Ascending aorta (tissue), 2 donors: ENCODE measurements around the gene UBE2L5. TPM values are rescaled to one million over a fixed set of nuclear protein-coding genes. Genes with fewer than 3 reads are reported as not detected.
A peak's percentile ranks its signal among the peaks of the same experiment; 100 is the strongest.

Experiments used
- DNase-seq, 2 donors: peaks; one replicate each; pipeline ENCODE4 v3.0.0-alpha.2; 2019; ENCODE audit warnings: low spot score in 2 of 2
- H3K27ac ChIP-seq, 2 donors: fragments of 200-600 bp; sonication (generic); one replicate each; pipeline ENCODE4 v1.5.1; 2016 to 2017; ENCODE audit warnings: mild to moderate bottlenecking in 1 of 2
- H3K27me3 ChIP-seq: fragments of 200-600 bp; sonication (generic); one replicate; pipeline ENCODE4 v1.5.1; 2017
- H3K36me3 ChIP-seq, 2 donors: fragments of 200-600 bp; sonication (generic); one replicate each; pipeline ENCODE4 v1.5.1; 2016
- H3K4me1 ChIP-seq, 2 donors: fragments of 200-600 bp; sonication (generic); one replicate each; pipeline ENCODE4 v1.5.1; 2016 to 2017; ENCODE audit warnings: mild to moderate bottlenecking in 1 of 2
- H3K4me3 ChIP-seq, 2 donors: fragments of 200-600 bp; sonication (generic); one replicate each; pipeline ENCODE4 v1.5.1; 2016 to 2017; ENCODE audit warnings: mild to moderate bottlenecking in 1 of 2
- H3K9me3 ChIP-seq, 2 donors: fragments of 200-600 bp; sonication (generic); one replicate each; pipeline ENCODE4 v1.5.1; 2016
- CTCF ChIP-seq, 3 experiments: fragments of 200-600 bp in 2 of 3; fragments of 450-650 bp in 1 of 3; sonication (generic) in 2 of 3; IDR thresholded peaks; one replicate each; pipeline ENCODE4 v1.5.1; 2016 to 2019; ENCODE audit warnings: antibody characterized with exemption in 3 of 3, mild to moderate bottlenecking in 1 of 3, moderate library complexity in 1 of 3
- intact Hi-C: fragments of 100-400 bp; cut with DNase I; formaldehyde crosslinking; loops from one replicate; pipeline ENCODE4 v1.15.1; 2023
- total RNA-seq: library from RNA; depleted of rRNA; stranded (reverse); fragments of >200 nt; gene quantifications from one replicate; pipeline ENCODE4 v1.1.0, GENCODE V29; 2016

UBE2L5 gene
- total RNA-seq: not detected

GRCh38 chr13:30422054-30422839 is at the start of gene UBE2L5:
TSS of gene UBE2L5 (plus strand) at chr13:30422493. CDS start at chr13:30427991, 5,498 bp downstream.
- no peaks in the 10 kb centered on the region for H3K36me3 ChIP-seq
- DNase-seq: peak; percentile 10 to 87
- H3K4me1 ChIP-seq: peaks cover 8 to 12% of the 10 kb centered on the region in 2 donors
- TF ChIP-seq CTCF (IDR thresholded peaks at IDR 0.05): no peak
- H3K27me3 ChIP-seq: no peaks in the 10 kb centered on the region
- H3K4me3 ChIP-seq: peak within 1 kb of the TSS; percentile 73 to 75
- no peaks in the 10 kb centered on the region for H3K9me3 ChIP-seq
- intact Hi-C loops: loop anchor here (1.0 to 2.0 kb wide), 4 partner anchors 23 to 741 kb away; partner anchors contain the start of gene USPL1
- H3K27ac ChIP-seq: peak within 1 kb of the TSS; percentile 95 to 98

- Histone ChIP-seq H3K9me3 (no peaks in the 10 kb centered on the region), H3K4me1 (no peaks in the 10 kb centered on the region), H3K27me3 (no peaks in the 10 kb centered on the region), H3K27ac (no peak overlapping the region), H3K4me3 (no peak overlapping the region), H3K36me3 (no peaks in the 10 kb centered on the region)
- intact Hi-C loops: no loop called here
- no peak for DNase-seq
- TF ChIP-seq CTCF (IDR thresholded peaks at IDR 0.05): no peak
Measured at GRCh38 chr13:30373727-30374126, 48.6 kb upstream of the UBE2L5 start.

- Histone ChIP-seq H3K4me3 (no peak overlapping the region), H3K4me1 (no peaks in the 10 kb centered on the region), H3K36me3 (no peaks in the 10 kb centered on the region), H3K9me3 (no peaks in the 10 kb centered on the region), H3K27me3 (no peaks in the 10 kb centered on the region), H3K27ac (no peak overlapping the region)
- TF ChIP-seq CTCF (IDR thresholded peaks at IDR 0.05): no peak
- no peak for DNase-seq
- intact Hi-C loops: no loop called here
Measured at GRCh38 chr13:30375265-30375835, 46.9 kb upstream of the UBE2L5 start.

- TF ChIP-seq CTCF (IDR thresholded peaks at IDR 0.05): no peak
- no peak for DNase-seq
- no peaks in the 10 kb centered on the region for H3K4me1 ChIP-seq
Measured at GRCh38 chr13:30376426-30377311, 45.6 kb upstream of the UBE2L5 start.

GRCh38 chr13:30377312-30377685 is 45.0 kb upstream of the UBE2L5 start:
- H3K27me3 ChIP-seq: no peaks in the 10 kb centered on the region
- no peak for TF ChIP-seq CTCF (IDR thresholded peaks at IDR 0.05)
- no peaks in the 10 kb centered on the region for H3K4me1 ChIP-seq
- no peaks in the 10 kb centered on the region for H3K9me3 ChIP-seq
- H3K27ac ChIP-seq: no peak overlapping the region
- no peak overlapping the region for H3K4me3 ChIP-seq
- intact Hi-C loops: no loop called here
- no peaks in the 10 kb centered on the region for H3K36me3 ChIP-seq
- no peak for DNase-seq

More at GRCh38 chr13:30376426-30377311, 45.6 kb upstream of the UBE2L5 start:
- intact Hi-C loops: no loop called here
- Histone ChIP-seq H3K36me3 (no peaks in the 10 kb centered on the region), H3K27ac (no peak overlapping the region), H3K27me3 (no peaks in the 10 kb centered on the region), H3K9me3 (no peaks in the 10 kb centered on the region), H3K4me3 (no peak overlapping the region)
